Ovary (tissue), 3 donors: Measurements from ENCODE around the gene LYPD5.

Experiments
- CTCF ChIP-seq, 3 donors: fragments of 450-650 bp in 2 of 3; fragments of 200-600 bp in 1 of 3; IDR thresholded peaks; one replicate each; pipeline versions ENCODE4 v1.5.1 to v1.8.0; 2016 to 2022; ENCODE audit warnings: antibody characterized with exemption in 3 of 3, mild to moderate bottlenecking in 1 of 3
- POLR2A ChIP-seq: fragments of 450-650 bp; IDR thresholded peaks from one replicate; pipeline ENCODE4 v1.6.1; 2017; ENCODE audit warnings: antibody characterized with exemption, mild to moderate bottlenecking, moderate library complexity
- donor health status: DM: no; HTN: no; CAD: no.

- TF ChIP-seq CTCF (IDR thresholded peaks at IDR 0.05) (no peak), POLR2A (no peak)
Measured at GRCh38 chr19:43842007-43842406, 39.8 kb upstream of the LYPD5 start.
